Ovary (tissue), 9 donors: Measurements from ENCODE around the gene SH3BP4. TPM values are rescaled to one million over a fixed set of nuclear protein-coding genes. Genes with fewer than 3 reads are reported as not detected.

ENCODE experiments used
- DNase-seq, 5 donors: peaks; one replicate each; pipeline ENCODE4 v3.0.0-alpha.2; 2019 to 2020
- H3K27ac ChIP-seq, 2 donors: fragments of 200-600 bp; one replicate each; pipeline versions ENCODE4 v1.5.1 to v1.8.0; 2019 to 2022
- H3K27me3 ChIP-seq: fragments of 200-600 bp; one replicate; pipeline ENCODE4 v1.8.0; 2022
- H3K36me3 ChIP-seq: fragments of 200-600 bp; sonication (generic); one replicate; pipeline ENCODE4 v1.5.1; 2019
- H3K4me1 ChIP-seq: one replicate; pipeline ENCODE4 v1.8.1; 2013; ENCODE audit warnings: mild to moderate bottlenecking, moderate library complexity; ENCODE audit not compliant: insufficient read depth
- H3K4me3 ChIP-seq: fragments of 200-600 bp; sonication (generic); one replicate; pipeline ENCODE4 v1.5.1; 2017
- H3K9me3 ChIP-seq, 2 donors: fragments of 200-600 bp in 1 of 2; sonication (generic) in 1 of 2; one replicate each; pipeline versions ENCODE4 v1.5.1 to v1.8.1; 2013 to 2019; ENCODE audit warnings: mild to moderate bottlenecking in 1 of 2, moderate library complexity in 1 of 2
- EP300 ChIP-seq: sonication (generic); formaldehyde crosslinking; IDR thresholded peaks from one replicate; pipeline ENCODE4 v1.6.1; 2017; ENCODE audit warnings: antibody characterized with exemption
- POLR2A ChIP-seq: fragments of 450-650 bp; IDR thresholded peaks from one replicate; pipeline ENCODE4 v1.6.1; 2017; ENCODE audit warnings: antibody characterized with exemption, mild to moderate bottlenecking, moderate library complexity
- WGBS, 3 donors: extraction: QIAGEN DNeasy Blood & Tissue Kit in 1 of 3; methylation state at CpG; one replicate each; pipeline versions ENCODE4 v1.1.5 to v1.1.7; 2013 to 2017; 5-methylcytosine and 5-hydroxymethylcytosine counted together
- intact Hi-C, 4 donors: fragments of 100-400 bp; cut with DNase I; formaldehyde crosslinking; loops; one replicate each; pipeline versions ENCODE4 v1.11.0 to v1.15.1; 2022 to 2023
- polyA plus RNA-seq, 2 donors: library from polyadenylated mRNA; stranded (reverse); fragments of 200-250 nt in 1 of 2; fragments of 350-450 nt in 1 of 2; fragmentation: Illumina TruSeq in 1 of 2; extraction: RNeasy Lipid Tissue Mini Kit (QIAGEN cat#74804) in 1 of 2; gene quantifications; one replicate each; pipeline ENCODE4 v1.2.3, GENCODE V29; 2013 to 2014
- total RNA-seq, 7 donors: library from RNA; depleted of rRNA in 2 of 7; stranded (reverse); fragments of >200 nt in 2 of 7; fragmentation: NEBNext Ultra II Directional in 3 of 7; extraction: Animal tissue kit (Norgen Biotek cat#: 25700) in 3 of 7; gene quantifications; one replicate each; pipeline versions ENCODE4 v1.1.0 to v1.2.4, GENCODE V29; 2016 to 2023
- TF ChIP-seq, protein P1 (sequence below), 3 donors: fragments of 450-650 bp in 2 of 3; fragments of 200-600 bp in 1 of 3; IDR thresholded peaks; one replicate each; pipeline versions ENCODE4 v1.5.1 to v1.8.0; 2016 to 2022; ENCODE audit warnings: antibody characterized with exemption in 3 of 3, mild to moderate bottlenecking in 1 of 3
- donor health status: DM: no; HTN: no; CAD: no; lungs with moderate emphysema.
- donor health status: DM: no; HTN: no; CAD: no.
- donor health status: Bipolar disorder and iron deficiency.
- donor health status: DM: yes; HTN: yes; CAD: no.
- donor health status: DM: no; HTN: no; CAD: no.
- donor health status: DM: yes; HTN: yes; CAD: no.

SH3BP4 gene
- total and polyA plus RNA-seq, 9 donors = 20.3 to 44.9 (median 36.9) TPM

DNA sequence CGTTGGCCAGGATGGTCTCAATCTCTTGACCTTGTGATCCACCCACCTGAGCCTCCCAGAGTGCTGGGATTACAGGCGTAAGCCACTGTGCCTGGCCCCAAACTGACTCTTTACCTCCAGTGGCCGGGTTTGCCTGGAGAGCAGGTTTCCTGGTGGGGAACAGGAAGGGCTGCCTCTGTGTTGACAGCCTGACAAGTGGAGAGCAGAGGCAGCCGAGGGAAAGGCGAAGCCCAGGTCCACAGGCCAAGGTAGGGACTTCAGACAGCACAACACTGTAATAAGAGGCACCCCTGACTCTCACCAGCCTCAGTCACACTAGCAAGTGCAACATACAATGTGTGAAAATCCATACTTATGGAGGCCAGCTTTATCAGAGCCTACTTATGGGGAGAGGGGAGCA, 16.5 kb upstream of the SH3BP4 start:
- Histone ChIP-seq H3K27me3 (no peaks in the 10 kb centered on the region), H3K9me3 (no peaks in the 10 kb centered on the region), H3K4me1 (peaks cover 3% of the 10 kb centered on the region), H3K27ac (no peak overlapping the region), H3K4me3 (no peak overlapping the region), H3K36me3 (no peaks in the 10 kb centered on the region)
- TF ChIP-seq, protein P1, sequence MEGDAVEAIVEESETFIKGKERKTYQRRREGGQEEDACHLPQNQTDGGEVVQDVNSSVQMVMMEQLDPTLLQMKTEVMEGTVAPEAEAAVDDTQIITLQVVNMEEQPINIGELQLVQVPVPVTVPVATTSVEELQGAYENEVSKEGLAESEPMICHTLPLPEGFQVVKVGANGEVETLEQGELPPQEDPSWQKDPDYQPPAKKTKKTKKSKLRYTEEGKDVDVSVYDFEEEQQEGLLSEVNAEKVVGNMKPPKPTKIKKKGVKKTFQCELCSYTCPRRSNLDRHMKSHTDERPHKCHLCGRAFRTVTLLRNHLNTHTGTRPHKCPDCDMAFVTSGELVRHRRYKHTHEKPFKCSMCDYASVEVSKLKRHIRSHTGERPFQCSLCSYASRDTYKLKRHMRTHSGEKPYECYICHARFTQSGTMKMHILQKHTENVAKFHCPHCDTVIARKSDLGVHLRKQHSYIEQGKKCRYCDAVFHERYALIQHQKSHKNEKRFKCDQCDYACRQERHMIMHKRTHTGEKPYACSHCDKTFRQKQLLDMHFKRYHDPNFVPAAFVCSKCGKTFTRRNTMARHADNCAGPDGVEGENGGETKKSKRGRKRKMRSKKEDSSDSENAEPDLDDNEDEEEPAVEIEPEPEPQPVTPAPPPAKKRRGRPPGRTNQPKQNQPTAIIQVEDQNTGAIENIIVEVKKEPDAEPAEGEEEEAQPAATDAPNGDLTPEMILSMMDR (IDR thresholded peaks at IDR 0.05) = no peak
- TF ChIP-seq POLR2A (no peak), EP300 (no peak)
- WGBS, 3 donors = 83 to 94% (median 85%) methylated on average over 5 of the region's 5 CpGs
- intact Hi-C loops = no loop called here
- DNase-seq = no peak

DNA sequence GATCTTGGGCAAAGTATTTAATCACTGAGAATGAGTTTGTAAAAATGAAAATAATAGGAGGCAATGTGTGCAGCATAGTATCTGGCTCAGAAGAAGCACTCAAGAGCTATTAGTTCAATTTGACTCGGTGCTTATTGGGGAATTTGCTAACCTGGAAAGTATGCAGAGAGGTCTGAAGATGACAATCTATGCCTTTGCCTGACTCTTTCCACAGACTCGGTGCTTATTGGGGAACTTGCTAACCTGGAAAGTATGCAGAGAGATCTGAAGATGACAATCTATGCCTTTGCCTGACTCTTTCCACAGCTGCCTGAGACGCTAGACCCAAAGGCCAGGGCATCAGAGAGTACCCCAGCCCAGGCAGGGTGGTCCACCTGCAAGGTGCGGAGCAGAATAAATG, 12.2 kb upstream of the SH3BP4 start:
- H3K4me1 ChIP-seq = no peaks in the 10 kb centered on the region
- intact Hi-C loops = no loop called here
- WGBS, 3 donors = 84 to 94% (median 89%) methylated on average over 4 of the region's 4 CpGs

DNA sequence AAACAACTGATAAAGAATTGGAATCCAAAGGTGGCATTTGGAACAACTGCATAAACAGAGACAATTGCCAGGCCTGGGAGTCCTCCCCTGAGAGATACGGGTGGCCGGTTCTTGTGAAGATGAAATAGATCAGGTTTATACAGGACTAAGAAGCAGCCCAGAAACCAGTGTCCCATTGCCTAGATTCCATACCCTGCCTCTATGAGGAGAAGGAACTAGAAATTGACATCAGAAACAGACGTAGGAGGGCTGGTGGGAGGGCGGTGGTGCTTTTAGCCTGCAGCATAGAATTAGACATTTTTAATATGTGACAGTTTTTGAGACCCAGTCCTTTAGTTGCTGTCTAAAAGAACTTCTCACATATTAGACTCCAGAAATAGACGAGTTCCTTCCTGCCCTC, 11.8 kb upstream of the SH3BP4 start:
- no peak for TF ChIP-seq EP300
- intact Hi-C loops = no loop called here
- Histone ChIP-seq H3K9me3 (no peaks in the 10 kb centered on the region), H3K27me3 (no peaks in the 10 kb centered on the region), H3K27ac (no peak overlapping the region), H3K36me3 (no peaks in the 10 kb centered on the region), H3K4me1 (no peaks in the 10 kb centered on the region), H3K4me3 (no peak overlapping the region)
- 86 to 90% (median 89%) methylated on average over 5 of the region's 5 CpGs for WGBS, 3 donors
- DNase-seq = no peak

More for the DNA sequence above, 12.2 kb upstream of the SH3BP4 start:
- Histone ChIP-seq H3K27me3 (no peaks in the 10 kb centered on the region), H3K36me3 (no peaks in the 10 kb centered on the region), H3K27ac (no peak overlapping the region), H3K4me3 (no peak overlapping the region), H3K9me3 (no peaks in the 10 kb centered on the region)
- no peak for DNase-seq
- TF ChIP-seq EP300 = no peak
- TF ChIP-seq POLR2A = no peak
- TF ChIP-seq, protein P1 (IDR thresholded peaks at IDR 0.05) = no peak

DNA sequence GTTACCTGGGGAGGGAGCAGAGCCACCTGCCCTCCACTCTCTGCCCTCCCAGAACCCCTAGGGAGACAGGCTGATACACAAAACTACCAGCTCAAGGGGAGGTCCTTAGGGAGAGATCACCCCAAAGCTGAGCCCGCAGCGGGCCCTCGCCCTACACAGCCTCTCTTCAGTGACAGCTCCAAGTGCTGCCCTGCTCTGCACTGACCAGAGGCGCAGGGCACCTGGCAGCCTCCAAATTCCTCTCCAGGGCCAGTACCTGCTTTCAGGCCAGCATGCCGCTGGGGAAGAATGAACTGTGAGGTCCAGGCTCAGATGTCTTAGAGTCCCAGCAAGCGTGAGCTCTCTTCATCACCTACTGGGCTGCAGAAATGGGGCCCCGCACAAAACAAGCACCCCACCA, 11.3 kb upstream of the SH3BP4 start:
- no peak for DNase-seq
- H3K4me3 ChIP-seq = no peak overlapping the region
- intact Hi-C loops = no loop called here
- no peaks in the 10 kb centered on the region for H3K36me3 ChIP-seq
- no peaks in the 10 kb centered on the region for H3K27me3 ChIP-seq
- no peak overlapping the region for H3K27ac ChIP-seq
- no peaks in the 10 kb centered on the region for H3K4me1 ChIP-seq
- 93 to 98% (median 97%) methylated on average over 7 of the region's 7 CpGs for WGBS, 3 donors
- TF ChIP-seq EP300 (no peak), POLR2A (no peak)
- TF ChIP-seq, protein P1 (IDR thresholded peaks at IDR 0.05) = no peak
- no peaks in the 10 kb centered on the region for H3K9me3 ChIP-seq

DNA sequence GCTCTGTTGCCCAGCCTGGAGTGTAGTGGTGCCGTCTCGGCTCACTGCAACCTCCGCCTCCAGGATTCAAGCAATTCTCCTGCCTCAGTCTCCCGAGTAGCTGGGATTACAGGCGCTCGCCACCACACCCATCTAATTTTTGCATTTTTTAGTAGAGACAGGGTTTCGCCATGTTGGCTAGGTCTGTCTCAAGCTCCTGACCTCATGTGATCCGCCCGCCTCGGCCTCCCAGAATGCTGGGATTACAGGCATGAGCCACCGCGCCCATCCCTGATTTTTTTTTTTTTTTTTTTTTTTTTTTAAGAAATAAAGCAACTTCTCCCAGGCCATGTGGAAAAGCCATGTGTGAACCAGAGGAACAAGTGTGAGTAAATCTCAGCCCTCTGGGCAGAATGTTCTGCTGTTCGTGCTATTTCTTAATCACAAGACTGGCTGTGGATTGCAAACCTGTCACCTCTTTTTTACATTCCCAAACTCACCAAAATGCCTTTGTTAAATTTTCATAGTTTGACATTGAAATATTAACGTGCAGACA, 6.4 kb upstream of the SH3BP4 start:
- no peak for DNase-seq
- Histone ChIP-seq H3K27me3 (no peaks in the 10 kb centered on the region), H3K9me3 (no peaks in the 10 kb centered on the region), H3K36me3 (no peaks in the 10 kb centered on the region), H3K27ac (no peak overlapping the region), H3K4me3 (no peak overlapping the region), H3K4me1 (no peaks in the 10 kb centered on the region)
- WGBS, 3 donors = 88 to 90% (median 89%) methylated on average over 14 of the region's 14 CpGs
- TF ChIP-seq EP300 = no peak
- no peak for TF ChIP-seq POLR2A
- TF ChIP-seq, protein P1 (IDR thresholded peaks at IDR 0.05) = no peak
- intact Hi-C loops = no loop called here
